MM.1S (cell line): Measurements from ENCODE around the gene ABCD1.

Experiments
- EZH2phosphoT487 ChIP-seq: fragments of 300-600 bp; sonication (generic); IDR thresholded peaks from 2 replicates; pipeline ENCODE4 v1.6.1; 2018; ENCODE audit warnings: antibody characterized with exemption, low read length
- TF ChIP-seq, protein P1 (sequence below): fragments of 300-600 bp; sonication (generic); IDR thresholded peaks from 2 replicates; pipeline ENCODE4 v1.5.1; 2016; ENCODE audit warnings: antibody characterized with exemption, low read length, mixed read lengths

DNA sequence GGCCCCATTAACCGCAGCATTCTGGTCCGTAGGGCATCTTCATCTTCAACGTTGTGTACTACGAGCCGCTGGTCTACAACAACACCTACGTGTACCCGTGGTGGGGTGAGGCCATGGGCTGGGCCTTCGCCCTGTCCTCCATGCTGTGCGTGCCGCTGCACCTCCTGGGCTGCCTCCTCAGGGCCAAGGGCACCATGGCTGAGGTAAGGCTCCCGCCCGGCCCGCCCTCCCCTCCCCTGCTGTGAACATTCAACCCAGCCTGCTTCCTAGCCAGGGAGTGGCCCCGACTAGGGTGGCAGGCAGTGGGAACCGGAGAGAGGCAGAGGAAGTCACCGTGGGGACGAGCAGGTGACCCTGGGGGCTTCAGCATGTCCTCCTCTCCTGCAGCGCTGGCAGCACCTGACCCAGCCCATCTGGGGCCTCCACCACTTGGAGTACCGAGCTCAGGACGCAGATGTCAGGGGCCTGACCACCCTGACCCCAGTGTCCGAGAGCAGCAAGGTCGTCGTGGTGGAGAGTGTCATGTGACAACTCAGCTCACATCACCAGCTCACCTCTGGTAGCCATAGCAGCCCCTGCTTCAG, 29.9 kb upstream of the ABCD1 start:
- TF ChIP-seq, protein P1, sequence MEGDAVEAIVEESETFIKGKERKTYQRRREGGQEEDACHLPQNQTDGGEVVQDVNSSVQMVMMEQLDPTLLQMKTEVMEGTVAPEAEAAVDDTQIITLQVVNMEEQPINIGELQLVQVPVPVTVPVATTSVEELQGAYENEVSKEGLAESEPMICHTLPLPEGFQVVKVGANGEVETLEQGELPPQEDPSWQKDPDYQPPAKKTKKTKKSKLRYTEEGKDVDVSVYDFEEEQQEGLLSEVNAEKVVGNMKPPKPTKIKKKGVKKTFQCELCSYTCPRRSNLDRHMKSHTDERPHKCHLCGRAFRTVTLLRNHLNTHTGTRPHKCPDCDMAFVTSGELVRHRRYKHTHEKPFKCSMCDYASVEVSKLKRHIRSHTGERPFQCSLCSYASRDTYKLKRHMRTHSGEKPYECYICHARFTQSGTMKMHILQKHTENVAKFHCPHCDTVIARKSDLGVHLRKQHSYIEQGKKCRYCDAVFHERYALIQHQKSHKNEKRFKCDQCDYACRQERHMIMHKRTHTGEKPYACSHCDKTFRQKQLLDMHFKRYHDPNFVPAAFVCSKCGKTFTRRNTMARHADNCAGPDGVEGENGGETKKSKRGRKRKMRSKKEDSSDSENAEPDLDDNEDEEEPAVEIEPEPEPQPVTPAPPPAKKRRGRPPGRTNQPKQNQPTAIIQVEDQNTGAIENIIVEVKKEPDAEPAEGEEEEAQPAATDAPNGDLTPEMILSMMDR, result no peak
- no peak for TF ChIP-seq EZH2phosphoT487
